Neural progenitor cell (in vitro differentiated cells): ENCODE results near the gene RGS1.

Source experiments
- CTCF ChIP-seq: fragments of 200-600 bp; sonication (generic); IDR thresholded peaks from 2 replicates; pipeline ENCODE4 v1.5.1; 2017; ENCODE audit warnings: antibody characterized with exemption, mild to moderate bottlenecking
- EZH2phosphoT487 ChIP-seq: fragments of 200-600 bp; sonication (generic); IDR thresholded peaks from 2 replicates; pipeline ENCODE4 v1.6.1; 2017; ENCODE audit warnings: antibody characterized with exemption

- TF ChIP-seq CTCF (no peak), EZH2phosphoT487 (no peak)
These were observed 2.1 kb upstream of the RGS1 start for GRCh38 chr1:192573499-192573898.
